Keratinocyte (primary cell): Measurements from ENCODE around the gene CRTC3.

Source experiments
- CTCF ChIP-seq, 3 experiments: IDR thresholded peaks in 1 of 3; conservative IDR thresholded peaks in 1 of 3; optimal IDR thresholded peaks in 1 of 3; 2 replicates in 2 of 3; 3 replicates in 1 of 3; pipeline versions ENCODE3 to v1.5.1; 2011; ENCODE audit warnings: low read length in 3 of 3, mild to moderate bottlenecking in 3 of 3, moderate library complexity in 2 of 3, control low read depth in 1 of 3, inconsistent platforms in 1 of 3; ENCODE audit not compliant: insufficient read depth in 2 of 3; ENCODE audit errors: extremely low read depth in 1 of 3
- EZH2 ChIP-seq: IDR thresholded peaks from one replicate; pipeline ENCODE4 v1.6.1; 2012; ENCODE audit warnings: inconsistent platforms, mild to moderate bottlenecking, low read length, moderate library complexity

- TF ChIP-seq CTCF (optimal IDR thresholded peaks at IDR 0.05 in 1 of 3, IDR thresholded peaks at IDR 0.05 in 1 of 3, conservative IDR thresholded peaks at IDR 0.05 in 1 of 3; ENCODE audit: extremely low read depth in 1 of 3, insufficient read depth in 2 of 3, low read length in 3 of 3): no peak
- TF ChIP-seq EZH2: no peak
Observed at GRCh38 chr15:90564590-90564989, 34.9 kb downstream of the CRTC3 start.
